Natural killer cell (primary cell): Measurements from ENCODE around the gene BPIFA3. TPM values are rescaled to one million over a fixed set of nuclear protein-coding genes. Genes with fewer than 3 reads are reported as not detected.

Experiments used
- ATAC-seq, 3 donors: fragments of 150-1000 bp in 2 of 3; fragments of 200-7000 bp in 1 of 3; cut with Tn5 transposase; 1 replicate in 1 of 3; 2 replicates in 2 of 3; pipeline ENCODE4 v1.10.0; 2021; ENCODE audit warnings: mild to moderate bottlenecking in 2 of 3, moderate library complexity in 2 of 3
- DNase-seq, 2 donors: peaks; one replicate each; pipeline versions ENCODE4 v3.0.0 to v3.0.0-alpha.2; 2013 to 2021; ENCODE audit warnings: mixed read lengths in 1 of 2
- H3K27ac ChIP-seq: one replicate; pipeline ENCODE4 v1.5.1; 2013; ENCODE audit warnings: mild to moderate bottlenecking, low read length
- H3K27me3 ChIP-seq: one replicate; pipeline ENCODE4 v1.6.1; 2013; ENCODE audit warnings: low read length; ENCODE audit not compliant: control insufficient read depth, insufficient read depth
- H3K36me3 ChIP-seq: one replicate; pipeline ENCODE4 v1.6.1; 2013; ENCODE audit warnings: low read length; ENCODE audit not compliant: control insufficient read depth, insufficient read depth
- H3K4me1 ChIP-seq: one replicate; pipeline ENCODE4 v1.6.1; 2013; ENCODE audit warnings: low read length; ENCODE audit not compliant: control insufficient read depth, insufficient read depth
- H3K4me3 ChIP-seq: one replicate; pipeline ENCODE4 v1.5.1; 2013; ENCODE audit warnings: low read length
- H3K9me3 ChIP-seq: one replicate; pipeline ENCODE4 v1.6.1; 2013; ENCODE audit warnings: low read length; ENCODE audit not compliant: control insufficient read depth, insufficient read depth
- H3K27ac Mint-ChIP-seq, 2 donors: one replicate each; pipeline ENCODE4 v1.8.0; 2022; ENCODE audit warnings: mild to moderate bottlenecking in 2 of 2, mixed read lengths in 2 of 2, moderate library complexity in 1 of 2
- H3K27me3 Mint-ChIP-seq, 2 donors: one replicate each; pipeline ENCODE4 v1.8.0; 2022; ENCODE audit warnings: low read depth in 2 of 2, mixed read lengths in 2 of 2
- H3K36me3 Mint-ChIP-seq: one replicate; pipeline ENCODE4 v1.8.0; 2022; ENCODE audit warnings: mixed read lengths
- H3K4me1 Mint-ChIP-seq, 2 donors: one replicate each; pipeline ENCODE4 v1.8.0; 2022; ENCODE audit warnings: mixed read lengths in 2 of 2
- H3K4me3 Mint-ChIP-seq: one replicate; pipeline ENCODE4 v1.8.0; 2022; ENCODE audit warnings: mild to moderate bottlenecking, moderate library complexity, mixed read lengths
- H3K9me3 Mint-ChIP-seq, 2 donors: one replicate each; pipeline ENCODE4 v1.8.0; 2022; ENCODE audit warnings: mixed read lengths in 2 of 2
- CTCF ChIP-seq: fragments of 200-600 bp; IDR thresholded peaks from one replicate; pipeline ENCODE4 v1.8.0; 2022; ENCODE audit warnings: antibody characterized with exemption
- WGBS: methylation state at CpG from one replicate; pipeline ENCODE4 v1.1.7; 2013; ENCODE audit warnings: missing lambda C conversion rate; ENCODE audit not compliant: insufficient coverage; 5-methylcytosine and 5-hydroxymethylcytosine counted together
- intact Hi-C: fragments of 100-400 bp; cut with micrococcal nuclease; formaldehyde crosslinking; loops from one replicate; pipeline ENCODE4 v1.14.2; 2022
- total RNA-seq, 4 donors: library from RNA; stranded (reverse); fragments of 120-200 nt in 1 of 4; gene quantifications; one replicate each; pipeline versions ENCODE4 v1.2.3 to v1.2.4, GENCODE V29; 2013 to 2022

Gene BPIFA3
- total RNA-seq, 3 donors from 2014 or later (not counting 1 experiment from before 2014, with no cell fraction given) = not detected

GRCh38 chr20:33242319-33243100 lies 25.4 kb downstream of the BPIFA3 start:
- Histone ChIP-seq H3K27me3 (no peaks in the 10 kb centered on the region), H3K9me3 (no peaks in the 10 kb centered on the region), H3K27ac (no peak overlapping the region), H3K36me3 (no peaks in the 10 kb centered on the region), H3K4me1 (no peaks in the 10 kb centered on the region), H3K4me3 (no peak overlapping the region)
- no peak for TF ChIP-seq CTCF
- H3K9me3 Mint-ChIP-seq = no peaks in the 10 kb centered on the region
- no peak for ATAC-seq
- H3K4me1 Mint-ChIP-seq = no peaks in the 10 kb centered on the region
- no peaks in the 10 kb centered on the region for H3K36me3 Mint-ChIP-seq
- H3K4me3 Mint-ChIP-seq = no peak overlapping the region
- no peak for DNase-seq
- 83% methylated on average over 6 of the region's 7 CpGs for WGBS
- no peak overlapping the region for H3K27ac Mint-ChIP-seq
- intact Hi-C loops = no loop called here
- H3K27me3 Mint-ChIP-seq = peaks cover 0 to 13% of the 10 kb centered on the region in 2 donors

- Histone ChIP-seq H3K36me3 (no peaks in the 10 kb centered on the region), H3K4me1 (no peaks in the 10 kb centered on the region), H3K27ac (no peak overlapping the region), H3K9me3 (no peaks in the 10 kb centered on the region), H3K27me3 (no peaks in the 10 kb centered on the region), H3K4me3 (no peak overlapping the region)
- no peak for TF ChIP-seq CTCF
- Mint-ChIP-seq H3K27ac (no peak overlapping the region), H3K4me1 (no peaks in the 10 kb centered on the region), H3K27me3 (peaks cover 0 to 9% of the 10 kb centered on the region in 2 donors), H3K9me3 (no peaks in the 10 kb centered on the region), H3K36me3 (no peaks in the 10 kb centered on the region), H3K4me3 (no peak overlapping the region)
- intact Hi-C loops = no loop called here
- DNase-seq (no peak), ATAC-seq (no peak)
- WGBS = 85% methylated on average over 3 of the region's 3 CpGs
Measured at GRCh38 chr20:33246077-33246476, 28.9 kb downstream of the BPIFA3 start.

GRCh38 chr20:33249456-33249855 lies 32.3 kb downstream of the BPIFA3 start:
- no peak overlapping the region for H3K27ac ChIP-seq
- H3K27ac Mint-ChIP-seq = no peak overlapping the region
- 87% methylated on average over 1 of the region's 1 CpG for WGBS
- no peak overlapping the region for H3K4me3 Mint-ChIP-seq
- TF ChIP-seq CTCF = no peak
- H3K36me3 Mint-ChIP-seq = no peaks in the 10 kb centered on the region
- no peaks in the 10 kb centered on the region for H3K9me3 Mint-ChIP-seq
- no peaks in the 10 kb centered on the region for H3K4me1 Mint-ChIP-seq
- H3K36me3 ChIP-seq = no peaks in the 10 kb centered on the region
- DNase-seq (no peak), ATAC-seq (no peak)
- intact Hi-C loops = no loop called here
- no peaks in the 10 kb centered on the region for H3K27me3 ChIP-seq
- no peaks in the 10 kb centered on the region for H3K4me1 ChIP-seq
- no peak overlapping the region for H3K4me3 ChIP-seq
- peaks cover 5% of the 10 kb centered on the region in 2 donors for H3K27me3 Mint-ChIP-seq
- no peaks in the 10 kb centered on the region for H3K9me3 ChIP-seq

GRCh38 chr20:33250666-33251065 lies 33.5 kb downstream of the BPIFA3 start:
- peaks cover 7 to 15% of the 10 kb centered on the region in 2 donors for H3K27me3 Mint-ChIP-seq
- no peaks in the 10 kb centered on the region for H3K4me1 ChIP-seq
- no peaks in the 10 kb centered on the region for H3K9me3 ChIP-seq
- no peak overlapping the region for H3K27ac Mint-ChIP-seq
- intact Hi-C loops = no loop called here
- no peak overlapping the region for H3K27ac ChIP-seq
- no peaks in the 10 kb centered on the region for H3K36me3 Mint-ChIP-seq
- H3K9me3 Mint-ChIP-seq = no peaks in the 10 kb centered on the region
- no peak for ATAC-seq
- no peak overlapping the region for H3K4me3 Mint-ChIP-seq
- WGBS = 82% methylated on average over 2 of the region's 2 CpGs
- H3K27me3 ChIP-seq = no peaks in the 10 kb centered on the region
- H3K4me3 ChIP-seq = no peak overlapping the region
- no peak for TF ChIP-seq CTCF
- H3K36me3 ChIP-seq = no peaks in the 10 kb centered on the region
- DNase-seq = no peak
- H3K4me1 Mint-ChIP-seq = no peaks in the 10 kb centered on the region
